ACC112 (cell line): ENCODE measurements around the gene ZP1.

Experiments used
- H2AFZ ChIP-seq: fragments of 200-600 bp; sonication (generic); one replicate; pipeline ENCODE4 v1.6.0; 2017; ENCODE audit warnings: antibody characterized with exemption, low read length; ENCODE audit not compliant: unreplicated experiment
- H3K27ac ChIP-seq: fragments of 200-600 bp; sonication (generic); 2 replicates; pipeline ENCODE4 v1.5.1; 2014; ENCODE audit warnings: low read depth, mild to moderate bottlenecking, antibody characterized with exemption, low read length, moderate library complexity
- H3K27me3 ChIP-seq: fragments of 200-600 bp; sonication (generic); 2 replicates; pipeline ENCODE4 v1.6.1; 2014; ENCODE audit warnings: mild to moderate bottlenecking, antibody characterized with exemption, low read length, moderate library complexity, mixed read lengths; ENCODE audit not compliant: insufficient read depth
- H3K36me3 ChIP-seq: fragments of 200-600 bp; sonication (generic); 2 replicates; pipeline ENCODE4 v1.6.1; 2016; ENCODE audit warnings: mild to moderate bottlenecking, antibody characterized with exemption, low read length, moderate library complexity, mixed read lengths; ENCODE audit not compliant: insufficient read depth
- H3K4me1 ChIP-seq: fragments of 200-600 bp; sonication (generic); one replicate; pipeline ENCODE4 v1.6.1; 2016; ENCODE audit warnings: low read length, mixed read lengths; ENCODE audit not compliant: insufficient read depth, unreplicated experiment, control insufficient read depth
- H3K4me3 ChIP-seq: fragments of 200-600 bp; sonication (generic); 2 replicates; pipeline ENCODE4 v1.5.1; 2014; ENCODE audit warnings: mild to moderate bottlenecking, low read depth, low read length
- H3K79me2 ChIP-seq: fragments of 200-600 bp; sonication (generic); one replicate; pipeline ENCODE4 v1.6.0; 2016; ENCODE audit warnings: low read length; ENCODE audit not compliant: control insufficient read depth, unreplicated experiment, insufficient read depth

Gene ZP1

DNA sequence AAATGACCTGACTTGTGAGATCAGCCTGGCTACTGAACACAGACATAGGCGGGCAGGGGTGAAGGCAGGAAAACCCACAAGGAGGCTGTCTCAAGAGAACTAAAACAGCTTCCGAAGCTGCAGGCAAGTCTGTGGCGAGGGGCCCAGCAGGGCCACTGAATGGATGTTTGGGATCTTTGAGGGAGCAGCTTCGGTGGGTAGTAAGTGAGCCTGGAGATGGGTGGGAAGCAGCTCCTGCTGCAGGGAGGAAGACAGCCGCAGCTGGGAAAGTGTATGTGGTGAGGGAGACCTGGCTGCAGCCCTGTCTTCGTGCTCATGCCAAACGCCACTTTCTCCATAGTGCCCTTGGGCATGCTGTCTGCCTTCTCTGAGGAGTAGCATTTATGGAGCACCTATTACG lies 22.0 kb upstream of the ZP1 start:
- Histone ChIP-seq H3K4me3 (peak overlapping the region; percentile 82; the same call in 1 of the 2 replicates), H3K27me3 (no peaks in the 10 kb centered on the region), H3K36me3 (no peaks in the 10 kb centered on the region), H3K27ac (no peak overlapping the region), H3K4me1 (peaks cover 32% of the 10 kb centered on the region), H2AFZ (no peak overlapping the region), H3K79me2 (peaks cover 40% of the 10 kb centered on the region)

GRCh38 chr11:60847281-60847680 lies 20.1 kb upstream of the ZP1 start:
- Histone ChIP-seq H3K79me2 (peaks cover 37% of the 10 kb centered on the region), H3K4me3 (no peak overlapping the region), H3K36me3 (0 out of 2 replicates have a peak, but pooled peaks cover 15% of the 10 kb centered on the region), H2AFZ (no peak overlapping the region), H3K27me3 (no peaks in the 10 kb centered on the region), H3K4me1 (peaks cover 19% of the 10 kb centered on the region), H3K27ac (no peak overlapping the region)

GRCh38 chr11:60847896-60848295 lies 19.4 kb upstream of the ZP1 start:
- H3K4me3 ChIP-seq: no peak overlapping the region
- peaks cover 19% of the 10 kb centered on the region for H3K4me1 ChIP-seq
- 0 out of 2 replicates have a peak, but pooled peaks cover 15% of the 10 kb centered on the region for H3K36me3 ChIP-seq
- no peak overlapping the region for H2AFZ ChIP-seq
- no peak overlapping the region for H3K27ac ChIP-seq
- H3K27me3 ChIP-seq: no peaks in the 10 kb centered on the region
- peaks cover 31% of the 10 kb centered on the region for H3K79me2 ChIP-seq

- no peak overlapping the region for H3K4me3 ChIP-seq
- no peak overlapping the region for H2AFZ ChIP-seq
- no peak overlapping the region for H3K27ac ChIP-seq
- H3K79me2 ChIP-seq: peaks cover 22% of the 10 kb centered on the region
- H3K27me3 ChIP-seq: no peaks in the 10 kb centered on the region
- H3K4me1 ChIP-seq: peaks cover 18% of the 10 kb centered on the region
- 0 out of 2 replicates have a peak, but pooled peaks cover 15% of the 10 kb centered on the region for H3K36me3 ChIP-seq
These were observed 18.6 kb upstream of the ZP1 start for GRCh38 chr11:60848714-60849151.

GRCh38 chr11:60849641-60850520 lies 17.5 kb upstream of the ZP1 start:
- 0 out of 2 replicates have a peak, but pooled peaks cover 15% of the 10 kb centered on the region for H3K36me3 ChIP-seq
- peaks cover 7% of the 10 kb centered on the region for H3K4me1 ChIP-seq
- H3K4me3 ChIP-seq: no peak overlapping the region
- no peak overlapping the region for H2AFZ ChIP-seq
- H3K79me2 ChIP-seq: peaks cover 11% of the 10 kb centered on the region
- H3K27ac ChIP-seq: no peak overlapping the region
- no peaks in the 10 kb centered on the region for H3K27me3 ChIP-seq

DNA sequence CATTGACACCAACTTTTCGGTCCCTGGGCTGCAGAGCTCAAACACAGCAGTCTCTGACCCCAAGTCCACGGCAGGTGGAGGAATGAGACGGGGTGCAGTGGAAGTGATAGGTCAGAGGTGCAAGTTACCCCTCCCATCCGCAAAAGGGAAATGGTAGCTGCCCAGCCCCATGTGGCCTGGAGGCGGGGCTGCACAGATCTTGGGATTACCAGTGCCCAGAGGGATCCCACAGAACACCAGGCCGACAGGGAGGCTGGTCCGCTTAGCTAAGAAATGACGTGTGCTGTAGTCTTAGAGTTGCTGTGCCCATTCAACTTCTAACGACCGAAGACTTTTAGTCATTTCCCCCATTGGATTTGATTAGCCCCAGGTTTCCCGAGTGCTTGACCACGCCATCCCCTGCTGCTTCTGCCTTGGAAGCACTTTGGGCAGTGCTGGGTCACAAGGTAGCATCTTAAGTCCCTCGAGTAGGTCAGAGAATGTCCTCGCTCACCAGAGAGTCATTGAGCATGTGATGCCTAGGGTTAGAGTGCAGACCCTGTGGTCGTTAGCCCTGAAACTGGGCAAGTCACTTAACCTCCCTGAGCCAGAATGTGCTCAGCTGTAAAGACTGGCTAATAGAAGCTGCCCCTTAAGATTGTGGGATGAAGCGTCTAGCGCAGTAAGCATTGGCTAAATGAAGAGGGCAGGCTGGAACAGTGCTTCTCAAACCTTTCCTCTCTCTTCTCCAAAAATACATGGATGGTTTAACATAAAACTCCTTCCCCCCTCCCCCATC lies 15.8 kb upstream of the ZP1 start:
- Histone ChIP-seq H3K27ac (no peak overlapping the region), H3K4me3 (no peak overlapping the region), H3K79me2 (no peaks in the 10 kb centered on the region), H2AFZ (no peak overlapping the region), H3K4me1 (no peaks in the 10 kb centered on the region), H3K36me3 (0 out of 2 replicates have a peak, but pooled peaks cover 15% of the 10 kb centered on the region), H3K27me3 (no peaks in the 10 kb centered on the region)

- Histone ChIP-seq H3K4me3 (no peak overlapping the region), H3K36me3 (0 out of 2 replicates have a peak, but pooled peaks cover 15% of the 10 kb centered on the region), H2AFZ (no peak overlapping the region), H3K27ac (no peak overlapping the region), H3K27me3 (no peaks in the 10 kb centered on the region), H3K79me2 (no peaks in the 10 kb centered on the region), H3K4me1 (peaks cover under 1% of the 10 kb centered on the region)
These were observed 15.0 kb upstream of the ZP1 start for GRCh38 chr11:60852117-60852981.

DNA sequence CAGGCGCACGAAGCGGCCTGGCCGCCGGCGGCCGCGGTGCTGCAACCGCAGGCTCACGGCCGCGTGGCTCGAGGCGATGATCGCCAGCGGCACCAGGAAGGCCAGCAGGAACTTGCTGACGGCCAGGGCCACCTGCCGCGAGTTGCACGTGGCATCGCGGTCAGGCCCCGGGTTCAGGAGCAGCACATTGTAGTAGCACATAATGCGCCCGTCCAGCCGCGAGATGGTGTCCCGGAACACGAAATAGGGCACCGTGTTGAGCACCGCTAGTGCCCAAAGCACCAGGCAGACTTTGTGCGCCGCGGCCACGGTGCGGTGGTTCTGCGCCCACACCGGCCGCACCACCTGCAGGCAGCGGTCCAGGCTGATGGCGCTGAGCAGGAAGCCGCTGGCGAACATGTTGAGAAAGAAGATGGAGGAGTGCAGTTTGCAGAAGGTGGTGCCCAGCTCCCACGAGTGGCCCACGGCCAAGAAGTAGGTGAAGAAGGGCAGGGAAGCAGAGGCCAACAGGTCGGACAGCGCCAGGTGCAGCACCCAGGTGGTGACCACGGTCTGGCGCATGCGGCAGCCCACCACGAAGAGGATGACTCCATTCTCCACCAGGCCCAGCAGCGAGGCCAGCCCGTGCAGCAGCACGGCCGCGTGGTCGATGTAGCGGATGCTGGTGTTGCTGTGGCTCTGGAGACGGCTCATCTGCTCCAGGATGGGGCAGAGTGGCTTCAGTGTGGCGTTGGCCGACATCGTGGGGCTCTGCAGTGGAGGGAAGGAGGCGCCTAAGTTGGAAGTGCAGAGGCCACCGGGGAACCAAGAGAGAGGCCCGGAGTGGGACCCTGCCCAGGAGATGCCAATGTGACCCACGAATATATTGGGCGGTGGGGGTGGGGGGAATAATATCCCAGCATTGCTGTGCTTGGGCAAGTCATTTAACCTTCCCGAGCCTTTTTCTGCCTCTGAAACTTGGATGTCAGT lies 14.1 kb upstream of the ZP1 start:
- Histone ChIP-seq H3K4me3 (no peak overlapping the region), H3K27me3 (no peaks in the 10 kb centered on the region), H3K79me2 (no peaks in the 10 kb centered on the region), H3K36me3 (0 out of 2 replicates have a peak, but pooled peaks cover 15% of the 10 kb centered on the region), H2AFZ (no peak overlapping the region), H3K27ac (no peak overlapping the region), H3K4me1 (peaks cover 8% of the 10 kb centered on the region)

- H3K4me3 ChIP-seq: no peak overlapping the region
- H3K4me1 ChIP-seq: peaks cover 14% of the 10 kb centered on the region
These were observed 13.0 kb upstream of the ZP1 start for GRCh38 chr11:60854140-60854846.

More at GRCh38 chr11:60854140-60854846, 13.0 kb upstream of the ZP1 start:
- H3K27me3 ChIP-seq: no peaks in the 10 kb centered on the region
- no peak overlapping the region for H2AFZ ChIP-seq
- no peak overlapping the region for H3K27ac ChIP-seq
- H3K79me2 ChIP-seq: no peaks in the 10 kb centered on the region
- 0 out of 2 replicates have a peak, but pooled peaks cover 15% of the 10 kb centered on the region for H3K36me3 ChIP-seq
